ENCODE data around the gene JTB. TPM values are rescaled to one million over a fixed set of nuclear protein-coding genes. Genes with fewer than 3 reads are reported as not detected.
"Not testable (repeated sequence)": the region's sequence is repeated elsewhere in the genome, so short reads cannot be mapped to it uniquely, and the experiment has no call there.

The JTB gene
- total RNA-seq, 4 donors from 2014 or later, result 158 to 193 (median 180) TPM

DNA sequence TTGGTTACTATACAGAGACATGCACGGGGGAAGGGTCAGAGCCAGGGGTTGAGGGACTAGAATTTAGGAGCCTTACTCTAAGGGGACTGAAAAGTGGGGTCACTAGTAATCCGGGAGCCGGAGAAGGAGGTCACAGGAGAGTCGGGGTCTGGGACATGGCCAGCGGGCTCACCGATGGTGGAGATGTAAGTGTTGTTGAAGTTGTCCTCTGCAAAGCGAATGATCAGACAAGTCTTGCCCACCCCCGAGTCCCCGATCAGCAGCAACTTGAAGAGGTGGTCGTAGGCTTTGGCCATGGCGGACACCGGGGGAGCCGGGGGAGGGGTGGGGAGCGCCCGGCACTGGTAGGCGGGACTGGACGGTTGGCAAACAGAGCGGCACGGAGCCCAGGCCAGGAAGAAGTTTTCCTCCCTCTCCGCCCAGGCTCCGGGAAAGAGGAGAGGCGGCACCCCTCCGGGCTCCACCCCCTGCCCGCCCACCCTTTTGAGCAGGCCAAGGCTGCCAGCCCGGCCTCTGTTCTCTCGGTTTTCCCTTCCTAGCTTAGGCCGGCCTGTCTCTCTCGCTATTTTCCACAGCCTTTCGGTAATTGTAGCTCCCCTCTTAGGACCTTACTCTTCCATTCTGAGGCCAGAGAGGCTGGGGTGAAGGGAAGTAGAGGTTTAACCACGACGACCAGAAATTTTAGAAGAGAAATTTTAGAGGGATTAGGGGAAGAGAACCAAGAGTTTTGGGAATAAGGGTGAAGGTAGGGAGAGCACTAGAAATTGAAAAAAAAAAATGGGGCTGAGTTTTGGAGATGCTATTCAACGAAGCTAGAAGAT is 8.7 kb upstream of the JTB start, which contains the start of gene RAB13:
RAB13 (minus strand) TSS at position 399 of the 821 bp plus-strand sequence; CDS start at position 296, 103 bp downstream.
- H3K27me3 ChIP-seq, result no peaks in the 10 kb centered on the region
- peak; percentile 88 for ATAC-seq
- no peaks in the 10 kb centered on the region for H3K9me3 ChIP-seq
- 0% methylated on average over 7 to 8 of the region's 32 CpGs for WGBS, 2 donors (ENCODE audit: low coverage in 1 of 2)
- H3K4me3 ChIP-seq, result peak within 1 kb of the TSS; percentile 52 to 65
- TF ChIP-seq, protein P1, sequence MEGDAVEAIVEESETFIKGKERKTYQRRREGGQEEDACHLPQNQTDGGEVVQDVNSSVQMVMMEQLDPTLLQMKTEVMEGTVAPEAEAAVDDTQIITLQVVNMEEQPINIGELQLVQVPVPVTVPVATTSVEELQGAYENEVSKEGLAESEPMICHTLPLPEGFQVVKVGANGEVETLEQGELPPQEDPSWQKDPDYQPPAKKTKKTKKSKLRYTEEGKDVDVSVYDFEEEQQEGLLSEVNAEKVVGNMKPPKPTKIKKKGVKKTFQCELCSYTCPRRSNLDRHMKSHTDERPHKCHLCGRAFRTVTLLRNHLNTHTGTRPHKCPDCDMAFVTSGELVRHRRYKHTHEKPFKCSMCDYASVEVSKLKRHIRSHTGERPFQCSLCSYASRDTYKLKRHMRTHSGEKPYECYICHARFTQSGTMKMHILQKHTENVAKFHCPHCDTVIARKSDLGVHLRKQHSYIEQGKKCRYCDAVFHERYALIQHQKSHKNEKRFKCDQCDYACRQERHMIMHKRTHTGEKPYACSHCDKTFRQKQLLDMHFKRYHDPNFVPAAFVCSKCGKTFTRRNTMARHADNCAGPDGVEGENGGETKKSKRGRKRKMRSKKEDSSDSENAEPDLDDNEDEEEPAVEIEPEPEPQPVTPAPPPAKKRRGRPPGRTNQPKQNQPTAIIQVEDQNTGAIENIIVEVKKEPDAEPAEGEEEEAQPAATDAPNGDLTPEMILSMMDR (IDR thresholded peaks at IDR 0.05), result no peak
- TF ChIP-seq EP300 (IDR thresholded peaks at IDR 0.05) (no peak), POLR2AphosphoS5 (IDR thresholded peaks at IDR 0.05) (peak; percentile 72), POLR2A (IDR thresholded peaks at IDR 0.05) (peak; percentile 22 to 38)
- peak within 1 kb of the TSS; percentile 83 to 92 (median 87) for H3K27ac ChIP-seq
- peaks cover 0 to 26% of the 10 kb centered on the region in 2 donors for H3K36me3 ChIP-seq
- peaks cover 0 to 43% (median 6%) of the 10 kb centered on the region in 3 donors for H3K4me1 ChIP-seq

DNA sequence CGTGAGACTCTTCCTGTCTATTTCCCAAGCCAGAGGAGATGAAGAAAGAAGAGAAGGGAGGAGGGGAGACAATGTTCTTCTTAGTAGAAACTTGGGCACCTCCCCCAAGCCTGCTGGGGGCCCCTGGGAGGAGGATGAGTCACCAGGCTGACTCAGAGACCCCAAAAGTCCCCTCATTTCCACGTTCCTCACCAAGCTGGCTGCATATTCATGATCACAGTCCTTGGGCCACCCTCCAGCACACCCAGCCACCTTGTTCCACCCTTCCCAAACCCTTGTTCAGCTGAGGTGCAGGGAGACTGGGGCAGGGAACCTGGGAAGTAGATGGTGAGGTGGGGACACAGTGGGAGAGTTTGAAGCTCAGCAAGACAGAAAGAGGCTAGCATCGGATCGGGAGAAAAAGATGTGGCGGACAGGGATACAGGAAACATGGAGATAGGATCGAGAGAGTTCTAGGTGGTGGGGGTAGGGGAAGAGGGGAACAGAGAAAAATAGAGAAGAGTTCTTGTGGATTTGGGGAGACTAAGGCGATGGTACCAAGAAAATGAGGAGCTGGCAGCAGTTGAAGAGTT is 8.0 kb upstream of the JTB start:
- peak overlapping the region; percentile 52 to 65 for H3K4me3 ChIP-seq
- peaks cover 0 to 33% of the 10 kb centered on the region in 2 donors for H3K36me3 ChIP-seq
- 0 to 6% methylated on average over 3 to 7 of the region's 7 CpGs for WGBS, 2 donors (ENCODE audit: low coverage in 1 of 2)
- peak; percentile 78 for TF ChIP-seq POLR2AphosphoS5 (IDR thresholded peaks at IDR 0.05)
- no peak for TF ChIP-seq EP300 (IDR thresholded peaks at IDR 0.05)
- peak; percentile 14 to 24 for TF ChIP-seq POLR2A (IDR thresholded peaks at IDR 0.05)
- TF ChIP-seq, protein P1 (IDR thresholded peaks at IDR 0.05), result no peak
- H3K27ac ChIP-seq, result peak overlapping the region; percentile 51 to 92 (median 86)
- H3K9me3 ChIP-seq, result no peaks in the 10 kb centered on the region
- H3K4me1 ChIP-seq, result peaks cover 0 to 43% (median 6%) of the 10 kb centered on the region in 3 donors
- H3K27me3 ChIP-seq, result no peaks in the 10 kb centered on the region
- ATAC-seq, result peak; percentile 56

DNA sequence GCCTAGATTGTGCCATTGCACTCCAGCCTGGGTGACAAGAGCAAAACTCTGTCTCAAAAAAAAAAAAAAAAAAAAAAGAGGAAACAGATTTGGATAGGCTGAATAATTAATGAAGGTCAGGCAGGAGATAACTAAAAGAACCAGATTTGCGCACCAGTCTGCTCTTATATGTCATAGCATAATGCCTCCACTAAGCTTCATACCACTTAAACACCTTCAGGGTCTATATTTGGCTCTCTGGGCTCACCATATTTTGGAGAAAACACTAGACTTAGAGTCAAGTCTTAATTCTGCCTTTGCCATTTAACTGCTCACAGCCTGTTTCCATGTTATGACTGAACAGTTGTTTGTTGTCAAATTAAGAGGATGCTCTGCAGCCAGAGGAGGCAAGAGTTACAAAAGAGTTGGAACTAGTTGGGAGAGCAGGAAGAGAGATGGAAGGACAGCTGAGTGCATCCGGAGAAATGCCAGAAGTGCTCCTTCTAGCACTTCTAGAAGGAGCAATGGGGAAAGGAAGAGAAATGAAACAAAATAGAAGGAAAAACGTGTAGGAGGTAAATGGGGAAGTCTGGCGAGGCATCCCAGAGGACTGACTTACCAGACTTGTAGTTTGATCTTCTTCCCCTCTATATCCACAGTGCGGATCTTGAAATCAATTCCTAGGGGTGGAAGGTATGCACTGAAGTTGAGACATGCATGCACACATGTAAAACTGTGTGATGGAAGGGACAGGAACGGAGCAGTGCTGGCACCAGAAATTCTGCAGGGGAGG is 6.8 kb upstream of the JTB start:
- Histone ChIP-seq H3K27ac (peak overlapping the region in 3 of 4 donors; percentile 83 to 92 (median 88)), H3K36me3 (peaks cover 0 to 38% of the 10 kb centered on the region in 2 donors), H3K9me3 (no peaks in the 10 kb centered on the region), H3K27me3 (no peaks in the 10 kb centered on the region), H3K4me1 (peaks cover 0 to 35% (median 3%) of the 10 kb centered on the region in 3 donors), H3K4me3 (peak overlapping the region in 1 of 2 donors; percentile 65)
- TF ChIP-seq POLR2A (IDR thresholded peaks at IDR 0.05) (no peak), EP300 (IDR thresholded peaks at IDR 0.05) (no peak), POLR2AphosphoS5 (IDR thresholded peaks at IDR 0.05) (no peak)
- TF ChIP-seq, protein P1 (IDR thresholded peaks at IDR 0.05), result no peak
- 49 to 50% methylated on average over 5 to 6 of the region's 6 CpGs for WGBS, 2 donors (ENCODE audit: low coverage in 1 of 2)
- no peak for ATAC-seq

DNA sequence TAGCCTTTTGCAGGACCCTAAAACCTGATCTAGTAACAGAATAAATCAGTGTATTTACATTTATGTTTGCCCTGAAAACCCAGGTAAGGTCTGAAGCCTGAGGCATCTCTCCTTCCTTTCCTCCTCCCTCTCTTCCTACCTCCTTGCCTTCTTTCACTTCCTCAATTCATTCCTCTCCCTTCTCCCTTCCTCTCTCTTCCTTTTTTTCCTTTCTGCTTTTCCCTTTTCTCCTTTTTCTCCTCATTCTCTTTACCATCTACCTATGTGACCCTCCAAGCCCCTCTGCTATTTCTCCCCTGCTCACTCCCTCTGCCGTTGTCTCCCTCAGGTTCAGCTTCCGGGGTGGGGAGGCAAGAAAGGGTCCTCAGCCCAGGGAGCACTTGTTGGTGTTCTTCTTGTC is 4.3 kb upstream of the JTB start:
- not testable (repeated sequence) for H3K4me3 ChIP-seq, H3K27me3 ChIP-seq, H3K9me3 ChIP-seq, ATAC-seq, H3K27ac ChIP-seq
- H3K36me3 ChIP-seq, result peaks cover 0 to 38% of the 10 kb centered on the region in 2 donors
- 78% methylated on average over 2 of the region's 2 CpGs; no CpG with 5 or more reads in 1 of the 2 donors for WGBS, 2 donors (ENCODE audit: low coverage in 1 of 2)
- H3K4me1 ChIP-seq, result peaks cover 0 to 46% (median 0%) of the 10 kb centered on the region in 3 donors

DNA sequence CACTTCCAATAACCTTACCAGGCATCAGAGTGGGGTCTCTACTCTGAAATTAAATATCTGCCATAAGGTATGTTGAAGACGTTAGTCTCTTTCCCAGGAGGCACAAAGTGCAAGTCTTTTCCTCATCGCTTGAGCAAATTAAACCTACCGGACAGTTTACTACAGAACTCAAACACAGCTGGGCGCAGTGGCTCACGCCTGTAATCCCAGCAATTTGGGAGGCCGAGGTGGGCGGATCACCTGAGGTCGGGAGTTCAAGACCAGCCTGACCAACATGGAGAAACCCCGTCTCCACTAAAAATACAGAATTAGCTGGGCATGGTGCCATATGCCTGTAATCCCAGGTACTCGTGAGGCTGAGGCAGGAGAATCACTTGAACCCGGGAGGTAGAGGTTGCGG is 1.6 kb upstream of the JTB start:
- Histone ChIP-seq H3K36me3 (peaks cover 0 to 60% of the 10 kb centered on the region in 2 donors), H3K4me1 (peaks cover 0 to 39% (median 6%) of the 10 kb centered on the region in 3 donors)
- H3K27ac ChIP-seq, H3K9me3 ChIP-seq, H3K27me3 ChIP-seq, H3K4me3 ChIP-seq, ATAC-seq: not testable (repeated sequence)
- WGBS, 2 donors (ENCODE audit: low coverage in 1 of 2), result 88% methylated on average over 5 to 10 of the region's 12 CpGs

All from gastroesophageal sphincter (tissue), 4 donors.